Ovary (tissue), 3 donors: ENCODE results near the gene SIGLEC11.

Experiments
- CTCF ChIP-seq, 3 donors: fragments of 450-650 bp in 2 of 3; fragments of 200-600 bp in 1 of 3; IDR thresholded peaks; one replicate each; pipeline versions ENCODE4 v1.5.1 to v1.8.0; 2016 to 2022; ENCODE audit warnings: antibody characterized with exemption in 3 of 3, mild to moderate bottlenecking in 1 of 3
- EP300 ChIP-seq: sonication (generic); formaldehyde crosslinking; IDR thresholded peaks from one replicate; pipeline ENCODE4 v1.6.1; 2017; ENCODE audit warnings: antibody characterized with exemption
- POLR2A ChIP-seq: fragments of 450-650 bp; IDR thresholded peaks from one replicate; pipeline ENCODE4 v1.6.1; 2017; ENCODE audit warnings: antibody characterized with exemption, mild to moderate bottlenecking, moderate library complexity
- donor health status: DM: no; HTN: no; CAD: no.

GRCh38 chr19:49913720-49914119 lies 47.3 kb downstream of the SIGLEC11 start:
- TF ChIP-seq CTCF (IDR thresholded peaks at IDR 0.05): no peak
- TF ChIP-seq POLR2A: no peak
- no peak for TF ChIP-seq EP300
